ENCODE data around the gene STRA6. TPM values are rescaled to one million over a fixed set of nuclear protein-coding genes. Genes with fewer than 3 reads are reported as not detected.

STRA6 gene
- total and polyA plus RNA-seq, 8 donors = 0.38 to 10.7 (median 6.5) TPM

DNA sequence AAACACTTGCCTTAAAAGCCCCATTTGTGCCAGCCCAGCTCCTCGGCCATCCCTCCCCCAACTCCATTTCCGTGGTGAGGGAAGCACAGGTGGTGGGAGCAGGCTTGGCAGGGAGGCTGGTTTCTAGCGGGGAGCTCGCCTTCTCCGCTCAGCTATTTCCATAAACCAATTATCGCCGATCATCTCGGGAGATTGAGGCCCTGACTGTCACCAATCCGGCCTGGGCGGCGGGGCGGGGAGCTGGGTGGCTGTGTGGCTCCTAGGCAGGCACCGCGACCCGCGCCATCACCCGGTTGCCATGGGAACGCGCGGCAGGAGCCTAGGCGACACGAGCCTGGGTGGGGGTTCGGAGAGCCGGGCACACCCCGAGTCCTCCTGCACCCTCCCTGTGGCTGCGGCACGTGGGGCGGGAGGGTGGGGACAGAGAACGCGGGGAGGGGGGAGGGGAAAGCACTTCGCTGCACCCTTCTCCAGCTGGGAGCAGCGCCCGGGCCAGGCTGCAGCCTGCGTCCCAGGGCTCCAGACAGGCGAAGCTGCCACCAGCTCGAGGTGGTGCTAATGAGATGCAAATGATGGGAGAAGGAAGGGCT, 42.9 kb upstream of the STRA6 start:
- TF ChIP-seq CTCF (IDR thresholded peaks at IDR 0.05) = no peak
- Histone ChIP-seq H3K9me3 (no peaks in the 10 kb centered on the region), H3K4me1 (peaks cover 4 to 22% of the 10 kb centered on the region in 2 donors), H3K4me3 (no peak overlapping the region), H3K27ac (no peak overlapping the region), H3K27me3 (peaks cover 7 to 24% of the 10 kb centered on the region in 2 donors), H3K36me3 (no peaks in the 10 kb centered on the region)
- ATAC-seq = peak; percentile 16
- intact Hi-C loops (cut with DNase I) = no loop called here
- DNase-seq = no peak

DNA sequence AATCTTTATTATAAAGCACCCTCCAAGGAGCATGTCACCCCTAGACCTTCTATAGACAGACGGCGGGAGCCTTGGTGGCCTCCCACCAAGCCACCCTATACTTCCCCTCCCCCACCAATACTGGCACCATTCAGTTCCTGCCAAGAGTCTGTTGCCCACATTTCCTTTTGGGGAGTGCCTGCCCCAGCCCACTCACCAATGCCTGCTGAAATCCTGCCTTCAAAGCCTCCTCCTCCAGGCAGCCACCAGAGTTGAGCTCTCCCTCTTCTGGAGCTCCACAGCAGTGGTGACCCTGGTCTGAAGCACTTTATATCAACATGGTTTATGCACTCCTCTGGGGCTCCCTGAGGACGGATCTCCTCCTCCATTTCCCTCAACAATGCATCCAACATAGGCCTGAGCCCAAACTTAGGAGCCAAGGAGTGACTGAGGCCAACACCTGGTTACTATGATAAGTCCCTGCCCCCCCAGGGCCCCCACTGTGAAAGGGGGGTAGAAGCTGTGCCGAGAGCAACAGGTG, 42.3 kb upstream of the STRA6 start:
- TF ChIP-seq CTCF (IDR thresholded peaks at IDR 0.05) = no peak
- Histone ChIP-seq H3K4me3 (no peak overlapping the region), H3K4me1 (peaks cover 4 to 27% of the 10 kb centered on the region in 2 donors), H3K9me3 (no peaks in the 10 kb centered on the region), H3K36me3 (no peaks in the 10 kb centered on the region), H3K27ac (no peak overlapping the region), H3K27me3 (peaks cover 7 to 24% of the 10 kb centered on the region in 2 donors)
- ATAC-seq = no peak
- DNase-seq = no peak
- intact Hi-C loops (cut with DNase I) = no loop called here

DNA sequence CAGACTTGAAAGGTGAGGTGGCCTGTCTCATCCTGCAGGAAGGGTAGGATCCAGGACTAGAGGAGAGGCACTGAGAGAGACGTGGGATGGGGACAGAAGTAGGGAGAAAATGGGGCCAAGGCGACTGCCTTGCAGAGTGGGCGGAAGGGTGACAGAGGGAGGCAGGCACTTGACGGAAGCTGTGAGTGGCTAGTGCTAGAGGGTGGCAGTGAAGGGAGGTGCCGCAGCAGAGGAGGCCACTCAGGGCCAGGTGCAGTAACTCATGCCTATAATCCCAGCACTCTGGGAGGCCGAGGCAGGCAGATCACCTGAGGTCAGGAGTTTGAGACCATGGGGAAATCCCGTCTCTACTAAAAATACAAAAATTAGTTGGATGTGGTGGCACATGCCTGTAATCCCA, 40.8 kb upstream of the STRA6 start:
- no peak for TF ChIP-seq CTCF (IDR thresholded peaks at IDR 0.05)
- peak; percentile 12 for ATAC-seq
- Histone ChIP-seq H3K4me3 (no peak overlapping the region), H3K4me1 (peaks cover 4 to 33% of the 10 kb centered on the region in 2 donors), H3K27ac (no peak overlapping the region), H3K27me3 (peaks cover 7 to 24% of the 10 kb centered on the region in 2 donors), H3K36me3 (no peaks in the 10 kb centered on the region), H3K9me3 (no peaks in the 10 kb centered on the region)
- intact Hi-C loops (cut with DNase I) = no loop called here
- DNase-seq = no peak

DNA sequence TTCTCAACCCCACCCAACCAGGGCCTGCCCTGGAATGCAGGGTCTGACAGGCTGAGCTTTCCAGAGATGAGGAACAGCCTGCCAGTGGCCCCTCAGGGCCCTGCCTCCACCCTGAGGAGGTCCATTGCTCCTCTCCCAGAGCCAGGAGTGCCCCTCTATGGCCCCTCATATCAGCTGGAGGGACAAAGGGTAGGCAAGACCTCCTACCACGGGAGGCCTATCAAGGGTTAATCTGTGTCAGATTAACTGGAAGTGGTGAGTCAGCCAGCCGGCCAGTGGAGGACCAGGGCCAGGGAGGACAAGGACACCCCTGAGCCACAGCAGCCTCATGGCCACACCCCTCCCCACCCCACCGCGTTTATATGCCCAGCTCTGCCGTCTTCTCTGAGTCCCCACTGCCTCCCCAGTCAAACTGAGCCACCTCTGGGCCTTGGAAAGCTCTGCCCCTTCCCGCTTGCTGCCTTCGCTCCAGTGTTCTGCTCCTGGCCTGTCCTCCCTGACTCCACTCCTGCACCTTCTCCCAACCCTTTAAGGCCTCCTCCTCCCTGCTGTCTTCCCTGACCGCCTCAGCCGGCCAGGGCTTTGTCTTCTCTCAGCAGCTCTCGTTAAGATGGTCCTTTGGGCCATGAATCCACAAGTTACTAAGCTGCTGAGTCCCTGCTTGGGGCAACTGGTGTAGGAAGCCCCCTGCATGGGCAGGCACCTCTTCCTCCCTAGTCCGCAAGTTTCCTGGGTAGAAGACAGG, 40.0 kb upstream of the STRA6 start:
- intact Hi-C loops (cut with DNase I) = no loop called here
- ATAC-seq = peak; percentile 36
- peak in 1 of 4 donors; percentile 45 for DNase-seq

More for the DNA sequence above, 40.0 kb upstream of the STRA6 start:
- H3K36me3 ChIP-seq = no peaks in the 10 kb centered on the region
- H3K27ac ChIP-seq = peak overlapping the region in 1 of 2 donors; percentile 25
- H3K4me1 ChIP-seq = peaks cover 4 to 33% of the 10 kb centered on the region in 2 donors
- no peak overlapping the region for H3K4me3 ChIP-seq
- H3K27me3 ChIP-seq = peaks cover 7 to 24% of the 10 kb centered on the region in 2 donors
- TF ChIP-seq CTCF (IDR thresholded peaks at IDR 0.05) = no peak
- H3K9me3 ChIP-seq = no peaks in the 10 kb centered on the region

All from left lung (tissue), 10 donors.